Stimulated activated CD8-positive, alpha-beta memory T cell treated with anti-CD3 and anti-CD28 coated beads, Interleukin-7, amount 100 ng/mL, for 24 hours (primary cell): ENCODE results near the gene EFCAB9.

Source experiments
- DNase-seq: peaks from one replicate; pipeline ENCODE4 v3.0.0-alpha.2; 2020; ENCODE audit warnings: low read depth

The EFCAB9 gene

DNA sequence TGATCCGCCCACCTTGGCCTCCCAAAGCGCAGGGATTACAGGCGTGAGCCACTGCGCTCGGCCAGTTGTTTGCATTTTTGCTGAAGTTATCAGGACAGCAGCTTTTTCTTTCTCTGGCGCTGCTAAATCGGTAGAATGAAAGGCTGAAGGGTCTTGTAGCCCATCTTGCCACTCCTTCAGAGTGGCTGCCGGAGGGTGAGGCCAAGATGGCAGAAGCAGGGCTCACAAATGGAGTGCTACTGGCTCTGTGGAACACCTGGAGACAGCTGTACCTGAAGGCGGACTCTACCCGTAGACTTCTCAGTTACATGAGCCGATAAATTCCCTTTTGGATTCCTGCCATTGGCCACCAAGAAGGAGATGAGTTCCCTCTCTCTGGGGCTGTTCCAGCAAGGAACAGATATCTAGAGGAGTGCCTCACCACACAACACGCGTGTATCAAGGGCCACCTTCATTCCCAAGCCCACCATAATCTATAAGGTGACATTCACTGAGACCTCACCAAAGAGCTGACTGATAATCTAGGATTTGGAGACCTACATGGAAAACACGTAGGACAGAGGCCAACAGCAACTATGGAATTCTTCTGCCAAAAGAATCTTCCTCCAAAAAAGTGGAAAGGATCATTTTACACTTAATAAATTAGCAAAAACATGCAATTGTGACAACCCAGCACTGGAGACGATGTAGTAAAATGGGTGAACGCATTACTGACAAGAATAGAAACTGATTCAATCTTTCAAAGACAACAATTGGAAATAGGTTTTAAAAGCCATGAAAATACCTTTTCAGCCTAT lies 27.7 kb upstream of the EFCAB9 start:
- no peak for DNase-seq

DNA sequence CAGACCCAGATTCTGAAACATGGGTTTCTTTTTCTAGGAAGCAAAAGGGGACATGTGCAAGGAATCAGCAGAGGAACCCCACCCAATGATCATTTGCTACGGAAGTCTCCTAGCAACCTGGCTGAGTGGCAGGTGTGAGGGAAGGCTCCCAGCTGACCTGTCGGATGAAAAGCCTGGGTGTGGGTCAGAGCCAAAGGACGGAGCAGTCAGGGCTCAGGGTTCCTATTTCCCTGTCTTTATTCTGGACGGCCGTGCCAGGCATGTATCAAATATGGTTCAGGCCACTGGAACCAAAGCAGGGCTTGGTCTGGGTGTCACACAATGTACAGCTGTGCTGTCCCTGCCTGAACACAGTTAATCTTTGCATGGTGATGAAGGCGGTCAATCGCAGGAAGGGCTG lies 26.1 kb upstream of the EFCAB9 start:
- no peak for DNase-seq

DNA sequence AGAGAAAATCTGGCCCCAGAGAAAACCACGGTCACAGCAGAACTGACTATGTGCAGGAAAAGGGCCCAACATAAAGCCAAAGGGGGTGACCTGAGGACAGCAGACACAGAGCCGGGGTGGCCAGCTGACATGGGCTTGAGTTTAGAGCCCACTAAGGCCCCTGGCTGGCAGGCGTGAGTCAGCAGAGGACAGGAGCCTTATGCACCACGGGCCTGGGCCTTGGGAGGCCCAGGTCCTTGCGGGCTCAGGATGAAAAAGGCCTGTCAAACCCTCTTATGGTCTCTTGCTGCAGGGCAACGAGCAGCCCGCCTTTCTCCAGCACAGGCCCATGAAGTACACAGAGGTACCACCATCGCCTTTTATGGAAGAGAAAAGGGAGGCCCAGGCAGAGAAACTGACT lies 25.7 kb upstream of the EFCAB9 start:
- no peak for DNase-seq

- no peak for DNase-seq
Observed at GRCh38 chr5:172169216-172169615, 24.8 kb upstream of the EFCAB9 start.

GRCh38 chr5:172170251-172170701 lies 23.7 kb upstream of the EFCAB9 start:
- no peak for DNase-seq

DNA sequence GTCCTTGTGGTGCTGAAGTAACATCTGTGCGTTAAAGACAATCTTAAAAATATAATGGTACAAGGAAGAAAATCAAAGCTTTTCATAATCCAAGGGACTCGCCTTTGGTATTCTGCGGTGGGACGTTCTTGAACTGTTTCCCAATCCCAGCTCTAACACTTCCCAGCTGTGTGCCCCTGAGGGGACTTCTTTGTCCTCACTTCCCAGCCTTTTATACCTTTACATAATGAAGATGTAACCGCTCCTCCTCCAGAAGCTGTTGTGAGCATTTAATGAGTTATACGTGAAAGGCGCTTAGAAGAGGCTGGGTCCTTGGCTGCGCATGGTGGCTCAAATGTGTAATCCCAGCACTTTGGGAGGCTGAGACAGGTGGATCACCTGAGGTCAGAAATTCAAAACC lies 22.9 kb upstream of the EFCAB9 start:
- no peak for DNase-seq

- DNase-seq: no peak
Observed at GRCh38 chr5:172172912-172173563, 20.9 kb upstream of the EFCAB9 start.

- peak; percentile 63 for DNase-seq
Observed at GRCh38 chr5:172173564-172174153, 20.3 kb upstream of the EFCAB9 start.

DNA sequence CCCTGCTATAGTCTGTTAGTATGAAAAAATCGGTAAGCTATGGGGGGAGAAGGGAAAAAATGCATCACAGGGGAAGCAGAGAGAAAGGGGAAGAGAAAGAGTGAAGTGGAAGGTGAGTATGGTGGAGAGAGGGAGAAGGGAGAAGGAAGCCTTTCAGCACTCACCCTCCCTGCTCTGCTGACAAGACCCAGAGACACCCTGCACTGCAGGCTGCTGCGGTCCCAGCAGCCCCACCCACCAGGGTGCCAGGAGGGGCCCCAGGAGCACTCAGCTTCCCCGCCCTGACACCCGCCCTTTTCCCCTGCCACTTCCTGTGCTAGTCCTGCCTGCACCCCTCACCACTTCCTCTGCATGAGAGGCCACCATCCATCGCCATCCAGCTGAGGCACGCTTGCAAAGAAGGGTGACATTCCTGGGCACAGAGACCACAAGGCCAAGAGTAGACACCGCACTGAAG lies 18.7 kb upstream of the EFCAB9 start:
- DNase-seq: peak; percentile 77

DNA sequence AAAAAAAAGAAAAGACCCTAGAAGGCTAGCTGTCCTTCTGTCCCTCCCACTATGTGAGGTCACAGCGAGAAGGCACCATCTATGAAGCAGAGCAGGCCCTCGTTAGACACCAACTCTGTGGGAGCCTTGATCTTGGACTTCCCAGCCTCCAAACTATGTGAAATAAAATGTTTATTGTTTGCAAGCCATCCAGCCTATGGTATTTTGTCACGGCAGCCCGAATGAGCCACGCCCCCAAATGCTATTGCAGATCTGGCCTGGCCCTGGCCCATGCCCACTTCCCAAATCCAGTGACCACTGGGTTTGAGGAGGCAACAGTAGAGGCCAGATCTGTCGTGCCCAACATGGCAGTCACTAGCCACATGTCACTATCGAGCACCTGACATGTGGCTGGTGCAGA lies 16.8 kb upstream of the EFCAB9 start:
- no peak for DNase-seq

DNA sequence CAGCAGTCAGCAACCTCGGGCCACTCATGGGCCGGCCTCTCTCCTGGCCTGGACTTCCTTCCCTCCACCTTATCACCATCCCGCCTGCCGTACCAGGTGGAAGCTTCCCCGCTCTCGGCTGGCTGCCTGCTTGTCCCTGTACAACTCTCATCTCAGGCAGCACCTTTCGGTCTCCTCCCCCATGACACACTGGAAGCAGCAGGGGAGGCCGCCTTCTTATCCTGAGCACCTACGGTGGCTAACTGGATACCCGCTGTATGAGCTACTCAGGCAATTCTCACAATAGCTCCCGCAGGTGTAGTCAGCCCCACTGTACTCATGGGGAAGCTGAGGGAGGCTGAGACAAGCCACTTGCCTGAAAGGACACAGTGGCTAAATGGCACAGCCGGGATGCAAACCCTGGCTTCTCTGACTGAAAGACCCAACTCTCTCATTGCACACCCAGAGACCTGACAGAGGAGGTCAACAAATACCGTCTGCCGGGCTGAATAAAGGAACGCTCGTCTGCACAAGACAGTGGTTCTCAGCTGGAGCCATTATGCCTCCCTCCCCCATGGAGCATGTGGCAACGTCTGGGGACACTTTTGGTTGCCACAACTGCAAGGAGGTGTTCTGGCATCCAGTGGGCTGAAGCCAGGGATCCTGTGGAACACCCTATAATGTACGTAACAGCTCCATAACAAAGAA lies 15.5 kb upstream of the EFCAB9 start:
- DNase-seq: no peak

GRCh38 chr5:172178991-172179989 lies 14.7 kb upstream of the EFCAB9 start:
- no peak for DNase-seq

DNA sequence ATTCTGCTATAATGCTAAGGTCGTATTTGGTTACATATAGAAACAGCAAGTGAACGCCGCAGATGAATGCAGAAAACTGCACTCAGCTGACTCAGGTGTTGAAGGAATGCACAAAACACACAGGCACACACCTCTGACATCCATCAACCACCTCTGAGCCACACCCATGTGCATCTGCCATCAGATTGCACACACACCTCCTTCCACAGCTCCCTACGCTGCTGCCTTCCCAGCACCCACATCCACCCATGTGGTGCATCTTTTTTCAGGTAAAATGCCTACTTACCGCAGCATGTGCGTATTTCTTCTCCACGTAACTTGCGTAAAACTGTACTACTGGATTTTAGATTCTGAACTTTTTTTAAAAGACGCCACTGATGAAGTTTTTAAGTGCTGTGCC lies 13.0 kb upstream of the EFCAB9 start:
- DNase-seq: no peak

DNA sequence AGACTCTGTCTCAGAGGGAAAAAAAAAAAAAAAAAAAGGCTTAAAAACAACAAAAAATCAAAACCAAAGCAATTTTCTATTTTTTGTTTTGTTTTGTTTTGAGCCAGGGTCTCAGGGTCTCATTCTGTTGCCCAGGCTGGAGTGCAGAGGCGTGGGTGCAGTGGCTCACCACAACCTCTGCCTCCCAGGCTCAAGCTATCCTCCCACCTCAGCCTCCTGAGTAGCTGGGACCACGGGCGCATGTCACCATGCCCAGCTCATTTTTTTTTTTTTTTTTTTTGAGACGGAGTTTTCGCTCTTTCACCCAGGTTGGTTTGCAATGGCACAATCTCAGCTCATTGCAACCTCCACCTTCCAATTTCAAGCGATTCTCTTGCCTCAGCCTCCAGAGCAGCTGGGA lies 11.7 kb upstream of the EFCAB9 start:
- no peak for DNase-seq

DNA sequence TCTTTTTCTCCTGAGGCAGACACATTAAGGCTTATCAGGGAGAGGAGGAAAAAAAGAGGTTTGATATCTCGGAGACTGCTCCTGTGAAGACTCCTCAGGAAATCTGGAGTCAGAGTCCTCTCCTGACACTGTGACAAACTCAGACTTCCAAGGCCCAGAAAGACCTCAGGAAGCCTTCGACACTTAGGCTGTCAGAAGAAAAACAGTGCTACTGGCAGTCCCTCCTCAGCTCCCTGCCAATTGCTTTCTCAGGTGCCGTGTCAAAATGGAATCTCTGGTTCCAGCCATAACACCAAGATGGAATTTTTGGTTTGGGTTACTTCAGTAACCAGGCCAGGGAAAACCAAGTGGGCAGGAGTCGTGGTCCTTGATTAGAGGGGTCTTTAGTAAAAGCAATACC lies 10.1 kb upstream of the EFCAB9 start:
- no peak for DNase-seq

DNA sequence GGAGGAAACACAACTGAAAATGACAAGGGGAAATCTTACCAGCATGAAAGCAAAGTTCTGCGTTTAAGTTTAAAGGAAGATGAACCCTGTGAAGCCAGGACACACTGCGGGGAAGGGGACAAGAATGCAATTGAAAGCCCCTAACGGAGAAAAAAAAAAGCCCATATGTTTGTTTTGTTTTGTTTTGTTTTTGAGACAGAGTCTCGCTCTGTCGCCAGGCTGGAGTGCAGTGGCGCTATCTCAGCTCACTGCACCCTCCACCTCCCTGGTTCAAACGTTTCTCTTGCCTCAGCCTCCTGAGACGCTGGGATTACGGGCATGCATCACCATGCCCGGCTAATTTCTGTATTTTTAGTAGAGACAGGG lies 8.9 kb upstream of the EFCAB9 start:
- no peak for DNase-seq

GRCh38 chr5:172186114-172186695 lies 7.8 kb upstream of the EFCAB9 start:
- no peak for DNase-seq

- no peak for DNase-seq
Observed at GRCh38 chr5:172187118-172188032, 6.6 kb upstream of the EFCAB9 start.

GRCh38 chr5:172188033-172188892 lies 5.7 kb upstream of the EFCAB9 start, which contains the start of gene STK10:
TSS of gene STK10 (minus strand) at chr5:172188224. CDS start at chr5:172188042, 182 bp downstream.
- DNase-seq: peak; percentile 77
